HG03060 (cell line): ENCODE measurements around the gene BCAP31.
"Not testable (repeated sequence)": the region's sequence is repeated elsewhere in the genome, so short reads cannot be mapped to it uniquely, and the experiment has no call there.

ENCODE experiments used
- ATAC-seq: cut with Tn5 transposase; IDR thresholded peaks from one replicate; pipeline ENCODE4 v1.9.1; 2021; ENCODE audit warnings: low read depth, moderate number of reproducible peaks; ENCODE audit not compliant: unreplicated experiment

BCAP31 gene

DNA sequence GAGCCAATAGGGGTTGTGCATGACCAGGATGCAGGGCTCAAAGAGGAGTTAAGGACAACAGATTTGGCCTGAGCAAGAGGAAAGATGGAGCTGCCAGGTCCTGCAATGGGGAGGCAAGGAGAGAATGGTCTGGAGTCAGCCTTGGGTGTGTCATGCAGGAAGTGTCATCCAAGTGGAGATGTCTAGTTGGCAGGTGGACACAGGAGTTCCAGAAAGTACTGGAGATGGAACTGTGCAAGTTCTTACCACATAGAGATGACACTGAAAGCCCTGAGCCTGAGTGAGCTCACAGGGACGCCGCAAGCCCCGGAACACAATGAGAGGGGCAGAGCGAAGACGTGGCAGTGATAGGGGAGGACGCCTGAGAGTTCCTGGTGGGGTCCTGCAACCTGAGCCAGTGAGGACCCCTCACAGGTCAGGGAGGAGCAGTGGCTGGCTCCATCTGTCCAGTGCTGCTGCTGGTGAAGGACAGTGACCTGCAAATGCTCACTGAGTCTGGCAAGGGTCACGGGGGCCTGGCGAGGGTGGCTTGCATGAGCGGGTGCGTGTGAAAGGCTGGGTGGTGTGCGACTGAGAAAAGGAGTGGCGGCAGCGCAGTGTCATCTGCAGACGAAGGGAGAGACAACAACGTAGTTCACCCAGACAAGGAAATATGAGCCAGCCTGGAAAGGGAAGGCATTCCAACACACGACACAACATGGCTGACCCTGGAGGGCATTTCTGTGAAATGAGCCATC lies 27.0 kb downstream of the BCAP31 start:
- not testable (repeated sequence) for ATAC-seq

DNA sequence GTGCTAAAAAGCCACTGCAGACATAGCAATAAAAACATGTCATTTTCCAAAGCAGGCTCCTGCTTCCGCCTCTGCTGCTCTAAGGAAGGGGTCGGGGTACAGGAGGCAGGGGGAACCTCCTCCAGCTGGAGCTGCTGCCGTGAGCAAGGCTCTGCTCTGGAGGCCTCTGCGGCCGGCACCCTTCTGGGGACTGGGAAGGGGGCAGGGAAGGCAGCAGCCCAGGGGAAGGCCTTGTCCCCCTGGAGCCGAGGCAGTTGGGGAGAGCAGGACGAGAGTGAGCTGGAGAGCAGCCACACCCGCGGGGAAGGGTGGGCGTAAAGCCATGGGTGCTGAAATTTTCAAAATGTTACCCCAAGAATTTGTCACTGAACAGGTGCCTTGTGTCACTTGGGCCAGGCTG lies 27.6 kb downstream of the BCAP31 start:
- ATAC-seq: not testable (repeated sequence)

DNA sequence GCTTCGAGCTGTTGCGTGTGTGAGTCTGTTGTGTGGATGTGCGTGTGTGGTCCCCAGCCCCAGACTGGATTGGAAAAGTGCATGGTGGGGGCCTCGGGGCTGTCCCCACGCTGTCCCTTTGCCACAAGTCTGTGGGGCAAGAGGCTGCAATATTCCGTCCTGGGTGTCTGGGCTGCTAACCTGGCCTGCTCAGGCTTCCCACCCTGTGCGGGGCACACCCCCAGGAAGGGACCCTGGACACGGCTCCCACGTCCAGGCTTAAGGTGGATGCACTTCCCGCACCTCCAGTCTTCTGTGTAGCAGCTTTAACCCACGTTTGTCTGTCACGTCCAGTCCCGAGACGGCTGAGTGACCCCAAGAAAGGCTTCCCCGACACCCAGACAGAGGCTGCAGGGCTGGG lies 28.1 kb downstream of the BCAP31 start:
- no peak for ATAC-seq

DNA sequence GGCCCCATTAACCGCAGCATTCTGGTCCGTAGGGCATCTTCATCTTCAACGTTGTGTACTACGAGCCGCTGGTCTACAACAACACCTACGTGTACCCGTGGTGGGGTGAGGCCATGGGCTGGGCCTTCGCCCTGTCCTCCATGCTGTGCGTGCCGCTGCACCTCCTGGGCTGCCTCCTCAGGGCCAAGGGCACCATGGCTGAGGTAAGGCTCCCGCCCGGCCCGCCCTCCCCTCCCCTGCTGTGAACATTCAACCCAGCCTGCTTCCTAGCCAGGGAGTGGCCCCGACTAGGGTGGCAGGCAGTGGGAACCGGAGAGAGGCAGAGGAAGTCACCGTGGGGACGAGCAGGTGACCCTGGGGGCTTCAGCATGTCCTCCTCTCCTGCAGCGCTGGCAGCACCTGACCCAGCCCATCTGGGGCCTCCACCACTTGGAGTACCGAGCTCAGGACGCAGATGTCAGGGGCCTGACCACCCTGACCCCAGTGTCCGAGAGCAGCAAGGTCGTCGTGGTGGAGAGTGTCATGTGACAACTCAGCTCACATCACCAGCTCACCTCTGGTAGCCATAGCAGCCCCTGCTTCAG lies 29.4 kb downstream of the BCAP31 start:
- ATAC-seq: no peak

DNA sequence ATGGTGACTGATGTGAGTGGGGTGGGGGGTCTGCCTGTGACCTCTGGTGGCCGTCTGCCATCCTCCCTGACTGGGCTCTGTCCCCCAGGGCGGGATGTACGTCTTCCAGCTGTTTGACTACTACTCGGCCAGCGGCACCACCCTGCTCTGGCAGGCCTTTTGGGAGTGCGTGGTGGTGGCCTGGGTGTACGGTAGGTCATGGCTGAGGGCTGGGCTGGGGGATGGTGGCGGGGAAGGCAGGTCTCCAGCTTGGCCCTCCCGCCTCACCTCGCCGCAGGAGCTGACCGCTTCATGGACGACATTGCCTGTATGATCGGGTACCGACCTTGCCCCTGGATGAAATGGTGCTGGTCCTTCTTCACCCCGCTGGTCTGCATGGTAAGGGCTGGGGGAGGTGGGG lies 29.9 kb downstream of the BCAP31 start:
- ATAC-seq: not testable (repeated sequence)

DNA sequence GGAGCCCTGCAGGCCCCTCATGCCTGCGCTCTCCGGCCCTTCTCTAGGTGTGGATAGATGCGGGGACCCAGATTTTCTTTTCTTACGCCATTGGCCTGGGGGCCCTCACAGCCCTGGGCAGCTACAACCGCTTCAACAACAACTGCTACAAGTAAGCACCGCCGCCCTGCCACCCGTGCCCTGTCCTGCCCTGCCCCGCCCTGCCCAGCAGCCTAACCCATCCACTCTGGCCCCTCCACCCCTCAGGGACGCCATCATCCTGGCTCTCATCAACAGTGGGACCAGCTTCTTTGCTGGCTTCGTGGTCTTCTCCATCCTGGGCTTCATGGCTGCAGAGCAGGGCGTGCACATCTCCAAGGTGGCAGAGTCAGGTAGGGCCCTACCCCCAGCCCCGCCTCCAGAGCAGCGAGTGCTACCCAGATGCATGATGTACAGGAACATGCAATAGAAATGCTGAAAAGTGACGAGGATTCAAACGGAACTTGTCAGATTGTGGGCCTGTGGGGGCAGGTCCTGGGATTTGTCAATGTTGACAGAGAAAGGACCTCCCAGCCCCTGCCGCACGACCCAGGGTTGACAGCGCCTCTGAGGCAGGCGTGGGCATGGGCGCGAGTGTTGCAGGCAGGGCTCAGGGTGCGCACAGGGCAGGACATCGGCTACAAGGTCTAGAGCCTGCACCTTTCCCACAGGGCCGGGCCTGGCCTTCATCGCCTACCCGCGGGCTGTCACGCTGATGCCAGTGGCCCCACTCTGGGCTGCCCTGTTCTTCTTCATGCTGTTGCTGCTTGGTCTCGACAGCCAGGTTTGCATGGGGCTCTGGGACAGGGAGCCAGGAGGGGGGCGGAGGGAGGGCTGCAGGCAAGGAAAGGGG lies 30.7 kb downstream of the BCAP31 start:
- ATAC-seq: no peak

DNA sequence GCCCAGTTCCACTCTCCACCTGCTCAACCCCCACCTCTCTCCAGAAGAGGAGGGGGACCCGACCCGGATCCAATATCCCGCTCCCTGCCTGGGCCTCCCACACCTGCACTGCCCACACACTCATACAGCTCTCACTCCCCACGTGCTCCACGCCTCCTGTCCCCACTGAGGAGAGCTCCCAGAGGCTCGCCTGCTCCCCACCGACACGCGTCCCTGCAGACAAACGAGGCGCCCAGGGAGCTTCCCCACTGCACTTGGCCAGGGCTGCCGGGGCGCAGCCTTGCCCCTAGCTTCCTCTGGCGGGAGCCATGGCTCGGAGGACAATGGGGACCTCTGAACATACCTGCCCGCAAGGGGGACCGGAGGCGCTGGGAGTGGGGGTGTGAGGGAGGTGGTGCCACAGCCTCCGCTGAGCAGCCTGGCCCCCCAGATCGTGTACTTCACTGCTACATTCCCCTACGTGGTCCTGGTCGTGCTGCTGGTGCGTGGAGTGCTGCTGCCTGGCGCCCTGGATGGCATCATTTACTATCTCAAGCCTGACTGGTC lies 31.5 kb downstream of the BCAP31 start:
- no peak for ATAC-seq

DNA sequence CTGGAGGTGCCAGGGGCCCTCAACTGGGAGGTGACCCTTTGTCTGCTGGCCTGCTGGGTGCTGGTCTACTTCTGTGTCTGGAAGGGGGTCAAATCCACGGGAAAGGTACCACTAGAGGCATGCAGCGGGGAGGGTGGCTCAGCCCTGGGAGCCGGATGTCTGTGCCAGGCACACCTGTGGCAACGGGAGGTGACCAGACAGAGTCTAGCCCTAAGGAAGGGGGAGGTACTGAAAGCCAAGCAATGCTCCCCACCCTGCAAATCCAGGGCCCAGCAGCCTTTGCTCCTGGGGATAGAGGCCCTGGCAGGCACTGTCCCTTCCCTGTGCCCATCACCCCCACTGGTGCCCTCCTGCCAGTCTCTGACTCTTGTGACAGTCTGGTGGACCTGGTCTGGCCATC lies 32.2 kb downstream of the BCAP31 start:
- ATAC-seq: no peak

DNA sequence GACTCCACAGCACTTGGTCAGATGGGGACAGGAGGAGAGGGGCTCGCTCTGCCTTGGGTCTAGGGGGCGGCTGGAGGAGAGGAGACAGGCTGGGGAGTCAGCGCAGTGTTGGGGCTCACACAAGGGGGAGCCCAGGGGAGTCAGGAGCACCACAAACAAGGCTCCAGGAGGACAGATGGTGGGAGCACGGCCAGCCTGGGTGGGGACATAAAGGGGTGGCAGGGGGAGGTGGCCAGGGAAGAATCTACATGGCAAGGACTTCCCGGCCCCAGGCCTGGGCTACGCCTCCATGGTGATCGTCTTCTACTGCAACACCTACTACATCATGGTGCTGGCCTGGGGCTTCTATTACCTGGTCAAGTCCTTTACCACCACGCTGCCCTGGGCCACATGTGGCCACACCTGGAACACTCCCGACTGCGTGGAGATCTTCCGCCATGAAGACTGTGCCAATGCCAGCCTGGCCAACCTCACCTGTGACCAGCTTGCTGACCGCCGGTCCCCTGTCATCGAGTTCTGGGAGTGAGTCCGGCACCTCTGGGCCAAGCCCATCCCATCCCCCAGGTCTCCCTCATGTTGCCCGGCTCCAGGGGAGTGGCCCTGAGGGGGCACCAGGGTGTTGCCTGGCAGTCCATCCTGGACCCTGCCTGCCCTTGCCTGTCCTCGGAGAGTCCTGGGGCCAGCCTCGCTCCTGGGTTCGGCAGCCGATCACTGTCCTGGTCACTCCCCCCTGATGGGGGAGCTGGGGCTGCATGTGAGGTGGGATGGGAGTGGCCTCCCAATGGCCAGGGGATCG lies 33.0 kb downstream of the BCAP31 start:
- ATAC-seq: not testable (repeated sequence)

DNA sequence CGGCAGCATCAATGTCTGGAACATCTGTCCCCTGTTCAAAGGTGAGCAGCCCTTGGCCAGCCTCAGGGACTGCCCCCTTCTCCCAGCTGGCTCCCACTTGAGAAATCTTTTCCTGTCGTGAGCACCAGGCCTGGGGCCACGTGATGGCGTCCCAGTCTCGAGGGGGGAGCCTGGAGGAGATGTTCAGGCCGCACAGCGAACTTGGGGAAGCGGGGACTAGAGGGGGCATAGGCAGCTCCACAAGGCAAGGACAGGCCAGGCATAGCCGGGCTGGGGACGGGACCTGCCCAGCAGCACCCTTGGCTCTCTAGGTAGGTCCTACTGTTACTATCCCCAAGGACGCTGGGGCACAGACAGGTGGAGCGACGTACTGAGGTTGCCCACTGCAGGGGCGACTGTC lies 33.7 kb downstream of the BCAP31 start:
- no peak for ATAC-seq

DNA sequence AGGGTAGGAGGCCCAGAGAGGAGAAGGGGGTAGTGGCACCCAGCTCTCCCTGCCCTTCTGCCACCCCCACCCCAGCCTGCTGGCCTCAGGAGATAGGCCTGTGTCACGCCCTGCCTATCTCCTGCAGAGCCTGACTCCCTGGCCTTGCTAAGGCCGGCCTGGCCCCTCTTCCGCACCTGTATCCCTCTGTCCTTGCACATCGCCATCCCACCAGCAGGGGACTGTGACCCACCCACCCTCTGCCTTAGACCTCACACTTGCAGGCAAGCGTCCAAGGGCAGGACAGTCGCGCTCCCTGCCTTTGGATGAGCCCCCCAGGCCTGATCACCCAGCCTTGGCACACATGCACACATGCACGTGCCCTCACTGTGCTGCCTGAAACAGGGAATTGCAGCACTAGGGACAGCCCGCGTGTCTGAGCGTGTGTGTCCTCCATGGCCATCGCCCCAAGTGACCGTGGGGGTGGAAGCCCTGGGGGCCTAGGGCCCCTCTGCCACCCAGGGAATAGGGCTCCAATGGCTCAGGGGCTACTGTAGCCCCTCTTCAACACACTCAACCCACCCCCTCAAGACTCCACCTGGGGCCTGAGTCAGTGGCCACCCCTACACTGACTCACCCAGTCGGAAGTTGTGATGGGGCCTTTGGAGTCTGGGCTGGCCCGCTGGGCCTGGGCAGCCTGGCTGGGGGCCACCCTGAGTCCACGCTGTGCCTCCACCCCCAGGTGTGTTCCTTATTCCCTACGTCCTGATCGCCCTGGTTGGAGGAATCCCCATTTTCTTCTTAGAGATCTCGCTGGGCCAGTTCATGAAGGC lies 34.3 kb downstream of the BCAP31 start:
- ATAC-seq: no peak

DNA sequence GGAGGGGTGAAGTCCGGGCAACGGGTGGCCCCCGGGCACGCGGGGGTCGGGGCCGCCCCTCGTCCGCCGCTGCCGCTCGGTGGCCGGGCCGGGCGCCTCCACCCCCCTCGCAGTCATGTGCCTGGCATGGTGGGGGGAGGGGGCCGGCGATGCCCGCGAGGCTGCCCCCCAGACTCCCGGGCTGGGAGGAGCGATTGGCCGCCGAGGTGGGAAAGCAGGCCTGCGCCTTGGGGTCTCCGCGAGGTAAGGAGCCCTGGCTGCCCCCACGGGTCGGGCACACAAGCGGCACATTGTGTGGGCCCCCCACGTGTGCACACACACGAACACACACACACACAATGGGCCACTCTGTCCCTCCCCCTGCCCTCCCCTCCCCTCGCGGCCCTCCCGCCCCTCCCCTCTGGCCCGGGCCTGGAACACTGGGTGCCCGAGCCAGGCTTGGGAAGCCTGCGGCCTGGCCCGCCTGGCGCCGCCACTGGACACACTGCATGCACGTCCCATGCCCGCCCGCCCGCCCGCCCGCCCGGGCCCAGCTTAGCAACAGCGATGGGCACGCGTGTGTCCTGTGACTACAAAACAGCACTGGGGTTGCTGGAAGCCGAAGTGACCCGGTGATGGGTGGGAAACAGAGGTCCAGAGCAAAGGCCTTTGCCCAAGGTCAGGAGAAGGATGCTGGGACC lies 35.1 kb downstream of the BCAP31 start:
- ATAC-seq: no peak

DNA sequence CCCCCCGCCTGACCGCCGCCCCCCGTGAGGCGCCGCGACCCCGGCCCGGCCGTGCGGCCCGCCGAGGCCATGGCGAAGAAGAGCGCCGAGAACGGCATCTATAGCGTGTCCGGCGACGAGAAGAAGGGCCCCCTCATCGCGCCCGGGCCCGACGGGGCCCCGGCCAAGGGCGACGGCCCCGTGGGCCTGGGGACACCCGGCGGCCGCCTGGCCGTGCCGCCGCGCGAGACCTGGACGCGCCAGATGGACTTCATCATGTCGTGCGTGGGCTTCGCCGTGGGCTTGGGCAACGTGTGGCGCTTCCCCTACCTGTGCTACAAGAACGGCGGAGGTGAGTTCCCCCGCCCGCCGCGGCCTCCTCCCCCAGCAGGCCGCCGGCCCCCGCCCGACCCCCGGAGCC lies 35.7 kb downstream of the BCAP31 start:
- no peak for ATAC-seq

DNA sequence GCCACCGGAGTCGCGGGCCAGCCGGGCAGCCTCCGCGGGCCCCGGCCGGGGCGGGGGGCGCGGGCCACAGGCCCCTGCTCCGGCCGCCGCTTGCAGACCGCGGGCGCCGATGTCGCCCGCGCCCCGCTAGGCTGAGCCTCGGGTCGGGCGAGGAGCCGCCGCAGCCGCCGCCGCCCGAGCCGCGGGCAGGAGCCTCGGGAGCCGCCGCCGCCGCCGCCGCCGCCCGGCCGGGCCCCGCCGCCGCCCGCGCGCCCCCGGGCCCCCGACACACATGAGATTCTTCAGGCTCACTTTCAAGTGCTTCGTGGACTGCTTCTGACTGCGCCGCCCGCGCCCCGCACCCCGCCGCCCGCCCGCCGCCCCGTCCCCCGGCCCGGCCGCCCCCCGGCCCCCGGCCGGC lies 36.1 kb downstream of the BCAP31 start:
- ATAC-seq: no peak

DNA sequence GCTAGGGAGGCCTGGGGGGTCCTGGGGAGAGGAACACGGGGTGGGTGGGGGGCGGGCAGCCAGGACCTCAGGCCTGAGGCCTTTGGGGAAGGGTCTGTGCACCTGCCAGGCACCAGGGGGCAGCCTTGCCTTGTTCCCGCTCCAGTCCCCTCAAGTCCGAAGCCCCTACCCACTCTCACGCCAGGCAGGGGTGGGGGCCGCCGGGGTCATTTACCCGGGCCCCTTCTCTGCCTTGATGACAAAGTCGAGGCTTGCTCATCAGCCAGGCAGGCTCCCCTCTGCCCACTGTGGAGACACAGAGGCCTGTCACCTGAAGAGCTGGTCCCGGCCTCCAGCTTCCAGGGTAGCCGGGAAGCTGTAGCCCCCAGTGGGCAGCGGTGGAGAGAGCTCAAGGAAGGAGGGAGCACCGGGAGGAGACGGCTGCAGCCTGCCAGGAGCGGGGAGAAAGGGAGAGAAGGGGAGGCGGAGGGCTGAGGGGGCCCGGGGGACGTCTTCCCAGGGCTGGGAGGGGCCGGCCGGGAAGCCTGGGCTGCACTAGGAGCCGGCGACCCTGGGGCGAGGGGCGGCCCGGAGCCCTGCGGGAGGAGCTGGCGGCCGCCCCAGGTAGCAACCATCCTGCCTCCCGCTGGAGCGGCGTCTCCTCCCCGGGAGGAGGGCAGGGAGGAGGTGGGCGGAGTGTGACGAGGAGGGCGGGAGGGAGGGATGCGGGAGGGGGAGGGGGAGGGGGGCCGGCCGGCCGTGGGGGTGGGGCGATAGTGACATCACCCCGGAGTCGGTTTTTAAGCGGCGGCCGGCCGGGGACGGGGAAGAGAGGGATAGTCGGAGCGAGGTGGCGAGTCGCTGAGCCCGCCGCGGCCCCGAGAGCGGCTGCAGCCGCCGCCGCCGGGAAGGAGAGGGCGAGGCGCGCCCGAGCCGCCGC lies 36.8 kb downstream of the BCAP31 start, which contains the start of gene SLC6A8:
Gene SLC6A8 (plus strand): TSS at position 806 of the 919 bp plus-strand sequence. CDS start 649 bp downstream, outside the sequence.
- ATAC-seq: no peak

DNA sequence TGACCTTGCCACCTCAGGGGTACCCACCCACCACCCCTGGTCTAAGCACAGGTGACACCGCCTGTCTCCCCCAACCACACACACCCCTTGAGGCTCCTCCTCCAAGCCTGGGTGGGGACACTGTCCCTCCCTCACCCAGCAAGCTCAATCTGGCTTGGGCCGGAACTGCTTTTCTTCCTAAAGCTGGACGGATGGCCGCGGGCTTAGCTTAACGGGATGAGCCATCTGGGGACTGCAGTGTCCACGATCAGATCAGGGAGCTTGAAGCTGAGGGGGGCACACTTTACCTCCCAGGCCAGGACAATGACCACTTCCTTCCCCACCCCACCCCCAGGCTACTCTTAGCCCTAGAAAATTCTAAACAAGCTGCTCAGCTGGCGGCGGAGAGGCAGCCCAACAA lies 37.5 kb downstream of the BCAP31 start:
- ATAC-seq: no peak

DNA sequence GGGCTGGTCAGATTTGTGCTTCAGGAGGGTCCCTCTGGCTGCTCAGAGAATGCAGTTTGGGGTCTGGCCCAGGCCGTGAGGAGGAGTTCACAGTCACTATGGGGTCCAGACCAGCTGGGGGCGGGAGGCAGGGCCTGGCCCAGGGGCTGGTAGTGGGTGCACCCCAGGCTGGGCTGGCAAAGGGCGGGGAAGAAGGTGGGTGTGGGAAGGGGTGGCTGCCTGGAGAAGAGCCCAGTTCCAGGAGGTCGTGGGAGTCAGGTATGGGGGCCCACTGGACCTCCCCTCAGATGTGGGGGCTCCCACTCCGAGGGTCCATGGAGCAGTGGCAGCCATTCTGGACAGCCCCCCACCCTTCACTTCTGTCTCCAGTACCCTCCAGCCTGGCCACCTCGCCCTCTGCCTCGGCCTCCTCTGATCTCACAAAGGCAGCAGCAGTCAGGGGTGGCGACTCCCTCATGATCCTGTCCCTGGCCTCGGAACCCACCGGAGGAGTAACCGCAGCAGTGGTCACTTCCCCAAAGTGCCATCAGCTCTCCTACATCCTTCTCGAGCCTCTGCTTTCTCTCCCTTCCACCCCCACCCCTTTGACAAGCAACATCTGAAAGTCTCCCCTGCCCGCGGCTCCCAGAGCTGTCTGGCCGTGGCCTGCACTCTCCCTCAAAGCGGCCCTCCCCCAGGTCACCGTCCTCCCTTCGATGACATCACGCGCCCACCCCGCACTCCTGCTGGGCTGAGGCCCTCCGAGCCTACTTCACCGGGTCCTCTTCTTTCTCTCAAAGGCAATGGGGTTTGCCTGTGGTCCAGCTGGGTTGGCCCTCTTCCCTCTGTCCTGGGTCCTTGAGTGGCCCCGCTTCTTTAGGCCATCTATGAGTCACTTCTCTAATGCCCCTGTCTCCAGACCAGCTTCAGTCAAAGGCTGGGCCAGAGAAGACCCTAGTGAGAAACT lies 38.2 kb downstream of the BCAP31 start:
- ATAC-seq: no peak
